Measurements from ENCODE around the gene KIAA0825.

DNA sequence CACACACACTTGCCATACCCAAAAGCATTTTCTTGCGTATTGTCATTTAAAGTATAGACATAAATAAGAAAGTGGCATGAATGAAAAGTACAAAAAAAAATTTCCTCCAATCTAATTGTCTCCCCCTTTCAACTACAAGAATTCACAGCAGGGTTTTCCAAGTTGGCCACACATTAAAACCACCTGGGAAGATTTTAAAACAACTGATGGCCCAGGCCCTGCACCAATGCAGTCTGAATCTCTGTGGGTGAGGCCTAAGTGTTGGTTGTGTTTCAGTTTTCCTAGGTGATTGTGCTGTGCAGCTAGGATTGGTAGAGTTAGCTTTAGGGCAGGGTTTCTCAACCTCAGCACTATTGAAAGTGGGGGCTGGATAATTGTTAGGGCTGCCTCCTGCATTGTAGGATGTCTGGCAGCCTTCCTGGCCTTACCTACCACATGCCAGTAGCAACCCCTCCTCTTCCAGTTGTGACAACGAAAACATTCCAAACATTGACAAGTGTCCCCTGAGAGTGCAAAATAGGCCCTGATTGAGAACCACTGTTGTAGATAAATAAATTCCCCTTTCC is 337.1 kb downstream of the KIAA0825 start:
- TF ChIP-seq CTCF (conservative IDR thresholded peaks at IDR 0.05 in 1 of 2, IDR thresholded peaks at IDR 0.05 in 1 of 2; ENCODE audit: low read depth in 1 of 2, low read length in 2 of 2) = no peak
- no peak for TF ChIP-seq EZH2 (IDR thresholded peaks at IDR 0.05; ENCODE audit: low read length, missing control alignments)

Measured in fibroblast of lung (primary cell).